Ishikawa (cell line): Measurements from ENCODE around the gene NR6A1.

Experiments used
- CEBPB ChIP-seq: IDR thresholded peaks from 2 replicates; pipeline ENCODE4 v1.6.1; 2012
- CREB1 ChIP-seq: IDR thresholded peaks from 2 replicates; pipeline ENCODE4 v1.6.1; 2012; ENCODE audit warnings: low read depth
- EGR1 ChIP-seq: IDR thresholded peaks from 2 replicates; pipeline ENCODE4 v1.6.1; 2012
- EP300 ChIP-seq: IDR thresholded peaks from 2 replicates; pipeline ENCODE4 v1.6.1; 2012; ENCODE audit warnings: borderline replicate concordance
- FOXM1 ChIP-seq: IDR thresholded peaks from 2 replicates; pipeline ENCODE4 v1.6.1; 2012; ENCODE audit warnings: low read depth, borderline replicate concordance
- MAX ChIP-seq: IDR thresholded peaks from 2 replicates; pipeline ENCODE4 v1.6.1; 2012
- NFIC ChIP-seq: IDR thresholded peaks from 2 replicates; pipeline ENCODE4 v1.6.1; 2012
- RAD21 ChIP-seq: IDR thresholded peaks from 2 replicates; pipeline ENCODE4 v1.6.1; 2012; ENCODE audit warnings: low read depth
- TAF1 ChIP-seq: IDR thresholded peaks from 2 replicates; pipeline ENCODE4 v1.6.1; 2012; ENCODE audit warnings: low read depth, mild to moderate bottlenecking
- TCF12 ChIP-seq: IDR thresholded peaks from 2 replicates; pipeline ENCODE4 v1.6.1; 2012; ENCODE audit warnings: low read depth
- TEAD4 ChIP-seq: IDR thresholded peaks from 2 replicates; pipeline ENCODE4 v1.6.1; 2012
- USF1 ChIP-seq: IDR thresholded peaks from 2 replicates; pipeline ENCODE4 v1.6.1; 2012
- YY1 ChIP-seq: IDR thresholded peaks from 2 replicates; pipeline ENCODE4 v1.6.1; 2012; ENCODE audit warnings: low read depth
- ZBTB7A ChIP-seq: IDR thresholded peaks from 2 replicates; pipeline ENCODE4 v1.6.1; 2012; ENCODE audit warnings: low read depth
- TF ChIP-seq, protein P1 (sequence below): IDR thresholded peaks from 2 replicates; pipeline ENCODE4 v1.6.1; 2012; ENCODE audit warnings: low read depth, mild to moderate bottlenecking

Gene NR6A1

DNA sequence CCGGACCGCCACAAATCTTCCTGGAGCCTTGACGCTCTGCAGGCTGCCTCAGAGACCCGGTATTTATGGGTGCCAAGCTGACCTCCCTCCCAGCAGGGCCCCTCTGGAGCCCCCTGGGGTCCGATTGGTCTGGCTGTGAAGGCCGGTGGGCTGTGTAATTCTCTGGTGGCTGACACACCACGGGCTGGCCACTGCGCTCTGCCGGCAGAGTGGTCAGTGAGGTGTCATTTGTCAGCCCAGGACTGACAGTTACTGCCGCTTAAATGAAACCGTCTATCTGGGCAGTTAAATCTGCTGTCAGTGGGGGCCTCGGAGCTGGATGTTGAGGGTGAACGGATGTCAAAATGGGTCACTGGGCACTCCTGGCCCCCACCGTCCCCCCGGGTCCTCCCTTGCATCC, 274.6 kb downstream of the NR6A1 start:
- 0 out of 2 replicates have a peak, but pooled peaks have one; percentile 1 for TF ChIP-seq ZBTB7A
- no peak for TF ChIP-seq RAD21

- TF ChIP-seq EGR1 (no peak), RAD21 (no peak), MAX (no peak), YY1 (no peak), USF1 (no peak), ZBTB7A (no peak), CREB1 (no peak), TAF1 (no peak), FOXM1 (no peak), TCF12 (no peak), EP300 (no peak), NFIC (no peak), CEBPB (no peak)
- TF ChIP-seq, protein P1, sequence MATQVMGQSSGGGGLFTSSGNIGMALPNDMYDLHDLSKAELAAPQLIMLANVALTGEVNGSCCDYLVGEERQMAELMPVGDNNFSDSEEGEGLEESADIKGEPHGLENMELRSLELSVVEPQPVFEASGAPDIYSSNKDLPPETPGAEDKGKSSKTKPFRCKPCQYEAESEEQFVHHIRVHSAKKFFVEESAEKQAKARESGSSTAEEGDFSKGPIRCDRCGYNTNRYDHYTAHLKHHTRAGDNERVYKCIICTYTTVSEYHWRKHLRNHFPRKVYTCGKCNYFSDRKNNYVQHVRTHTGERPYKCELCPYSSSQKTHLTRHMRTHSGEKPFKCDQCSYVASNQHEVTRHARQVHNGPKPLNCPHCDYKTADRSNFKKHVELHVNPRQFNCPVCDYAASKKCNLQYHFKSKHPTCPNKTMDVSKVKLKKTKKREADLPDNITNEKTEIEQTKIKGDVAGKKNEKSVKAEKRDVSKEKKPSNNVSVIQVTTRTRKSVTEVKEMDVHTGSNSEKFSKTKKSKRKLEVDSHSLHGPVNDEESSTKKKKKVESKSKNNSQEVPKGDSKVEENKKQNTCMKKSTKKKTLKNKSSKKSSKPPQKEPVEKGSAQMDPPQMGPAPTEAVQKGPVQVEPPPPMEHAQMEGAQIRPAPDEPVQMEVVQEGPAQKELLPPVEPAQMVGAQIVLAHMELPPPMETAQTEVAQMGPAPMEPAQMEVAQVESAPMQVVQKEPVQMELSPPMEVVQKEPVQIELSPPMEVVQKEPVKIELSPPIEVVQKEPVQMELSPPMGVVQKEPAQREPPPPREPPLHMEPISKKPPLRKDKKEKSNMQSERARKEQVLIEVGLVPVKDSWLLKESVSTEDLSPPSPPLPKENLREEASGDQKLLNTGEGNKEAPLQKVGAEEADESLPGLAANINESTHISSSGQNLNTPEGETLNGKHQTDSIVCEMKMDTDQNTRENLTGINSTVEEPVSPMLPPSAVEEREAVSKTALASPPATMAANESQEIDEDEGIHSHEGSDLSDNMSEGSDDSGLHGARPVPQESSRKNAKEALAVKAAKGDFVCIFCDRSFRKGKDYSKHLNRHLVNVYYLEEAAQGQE, result no peak
Observed at GRCh38 chr9:124496075-124496449, 275.0 kb downstream of the NR6A1 start.

DNA sequence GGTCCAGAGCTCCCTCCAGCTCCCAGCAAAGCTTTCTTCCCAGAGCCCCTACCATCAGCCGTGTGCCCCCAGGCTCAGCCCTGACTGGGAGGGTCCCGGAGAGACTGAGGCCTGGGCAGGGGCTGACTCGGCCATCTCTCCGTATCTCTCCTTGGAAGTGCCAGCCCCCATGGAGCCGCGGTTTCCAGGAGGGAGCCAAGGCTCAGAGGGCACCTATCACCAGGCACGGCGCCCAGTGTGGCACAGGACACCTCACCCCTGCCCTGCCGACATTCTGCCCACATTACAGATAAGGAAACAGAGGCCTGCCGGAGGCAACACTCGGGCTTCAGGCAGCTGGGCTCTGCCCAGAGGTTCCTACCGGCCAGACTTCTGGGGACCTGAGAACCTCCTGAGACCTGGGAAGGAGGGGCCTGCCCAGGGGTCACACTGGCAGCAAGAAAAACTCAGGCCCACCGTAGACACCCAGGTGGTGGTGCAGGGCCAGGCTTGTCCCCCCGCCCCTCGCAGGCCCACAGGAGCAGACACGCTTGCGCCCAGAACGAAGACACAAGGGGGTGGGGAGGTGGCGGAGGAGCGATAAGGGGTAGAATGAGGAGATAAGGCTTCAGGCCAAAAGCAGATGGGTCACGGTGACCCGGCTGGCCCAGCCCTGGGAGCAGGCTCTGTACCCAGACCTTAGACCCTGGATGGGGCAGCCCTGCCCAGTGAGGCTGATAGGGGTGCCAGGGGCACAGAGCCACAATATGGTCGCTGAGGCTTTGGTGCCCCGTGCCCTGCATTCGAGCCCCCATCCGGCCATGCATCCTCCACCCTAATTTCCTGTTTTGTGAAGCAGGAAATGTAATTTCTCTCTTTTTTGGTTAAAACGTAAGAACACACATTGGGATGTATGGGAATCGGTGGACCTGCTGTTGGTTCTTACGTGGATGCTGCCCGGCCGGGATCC, 275.7 kb downstream of the NR6A1 start:
- TF ChIP-seq RAD21, result no peak
- no peak for TF ChIP-seq NFIC
- TF ChIP-seq TAF1, result no peak
- no peak for TF ChIP-seq EP300
- TF ChIP-seq ZBTB7A, result no peak
- TF ChIP-seq TCF12, result no peak
- no peak for TF ChIP-seq CEBPB
- no peak for TF ChIP-seq TEAD4
- TF ChIP-seq EGR1, result no peak
- TF ChIP-seq CREB1, result no peak
- TF ChIP-seq YY1, result no peak
- TF ChIP-seq, protein P1, result no peak
- TF ChIP-seq USF1, result no peak

DNA sequence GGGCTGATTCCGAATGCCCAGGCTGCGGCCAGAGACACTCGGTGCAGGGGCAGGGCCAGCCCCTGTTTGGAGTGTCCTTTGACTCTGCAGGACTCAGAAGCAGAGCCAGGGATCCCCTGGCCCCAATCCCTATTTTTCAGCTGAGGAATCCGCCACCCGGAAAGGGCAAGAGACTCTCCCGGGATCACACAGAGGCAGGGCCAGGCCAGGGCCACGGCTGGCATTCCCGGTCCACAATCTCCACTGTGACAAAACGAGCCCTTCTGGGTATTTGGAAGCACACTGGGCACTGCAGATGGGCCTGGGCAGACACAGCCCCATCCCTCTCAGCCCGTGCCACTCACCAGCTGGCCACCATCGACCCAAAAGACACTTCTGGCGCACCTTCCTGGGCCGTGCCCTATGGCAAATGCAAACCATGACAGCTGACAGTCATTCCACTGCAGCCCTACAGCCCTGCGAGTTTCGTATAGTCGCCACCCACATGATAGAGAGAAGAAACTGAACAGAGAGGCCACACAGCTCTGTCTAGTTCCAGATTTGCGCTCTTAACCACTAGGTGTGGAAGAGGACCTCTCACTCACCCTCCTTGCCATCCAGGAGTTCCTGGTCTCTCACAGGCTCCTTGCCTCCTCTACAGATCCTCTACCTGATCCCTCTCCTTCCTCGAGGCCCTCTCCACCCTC, 277.2 kb downstream of the NR6A1 start:
- no peak for TF ChIP-seq YY1
- no peak for TF ChIP-seq FOXM1
- no peak for TF ChIP-seq CREB1
- TF ChIP-seq, protein P1, result no peak
- TF ChIP-seq TEAD4, result no peak
- TF ChIP-seq ZBTB7A, result no peak
- no peak for TF ChIP-seq EP300
- TF ChIP-seq CEBPB, result no peak
- TF ChIP-seq USF1, result no peak
